WTC11 (cell line): ENCODE data around the gene RPP30. TPM values are rescaled to one million over a fixed set of nuclear protein-coding genes. Genes with fewer than 3 reads are reported as not detected.

Experiments
- ATAC-seq: fragments of 200-7000 bp; cut with Tn5 transposase; 2 replicates; pipeline ENCODE4 v1.10.0; 2021; ENCODE audit warnings: mild to moderate bottlenecking, moderate library complexity
- CTCF ChIA-PET: fragments of 300-600 bp; sonication (Branson Sonifier 250); formaldehyde crosslinking; loops from one replicate; lab custom pipeline; 2021; ENCODE audit warnings: antibody characterized with exemption; lab: Charles Lee
- POLR2A ChIA-PET: fragments of 350-600 bp; sonication (Branson Sonifier 250); formaldehyde crosslinking; loops from one replicate; lab custom pipeline; 2021; ENCODE audit warnings: antibody characterized with exemption; lab: Charles Lee
- DNase-seq: peaks from one replicate; pipeline ENCODE4 v3.0.0; 2021; ENCODE audit warnings: low spot score
- H3K27ac Mint-ChIP-seq: 2 replicates; pipeline ENCODE4 v1.8.0; 2021; ENCODE audit warnings: mixed read lengths
- H3K27me3 Mint-ChIP-seq: 2 replicates; pipeline ENCODE4 v1.8.0; 2021; ENCODE audit warnings: low read depth, mild to moderate bottlenecking, moderate library complexity, mixed read lengths
- H3K36me3 Mint-ChIP-seq: 2 replicates; pipeline ENCODE4 v1.8.0; 2021; ENCODE audit warnings: mixed read lengths
- H3K4me1 Mint-ChIP-seq: 2 replicates; pipeline ENCODE4 v1.8.0; 2022; ENCODE audit warnings: mixed read lengths
- H3K4me3 Mint-ChIP-seq: 2 replicates; pipeline ENCODE4 v1.8.0; 2021; ENCODE audit warnings: mild to moderate bottlenecking, moderate library complexity, mixed read lengths
- H3K9me3 Mint-ChIP-seq: 2 replicates; pipeline ENCODE4 v1.8.0; 2021; ENCODE audit warnings: mixed read lengths
- AR ChIP-seq: fragments of 250-450 bp; sonication (Bioruptor Pico); IDR thresholded peaks from 2 replicates; pipeline ENCODE4 v1.9.0; 2021; ENCODE audit warnings: mild to moderate bottlenecking
- ATF2 ChIP-seq: sonication (generic); formaldehyde crosslinking; IDR thresholded peaks from 2 replicates; pipeline ENCODE4 v1.8.1; 2022; ENCODE audit warnings: low read depth, missing genetic modification reagents, borderline replicate concordance
- CREM ChIP-seq: sonication (generic); formaldehyde crosslinking; IDR thresholded peaks from 2 replicates; pipeline ENCODE4 v1.8.1; 2022; ENCODE audit warnings: mild to moderate bottlenecking, missing genetic modification reagents, moderate library complexity
- ELF4 ChIP-seq: sonication (generic); formaldehyde crosslinking; IDR thresholded peaks from 2 replicates; pipeline ENCODE4 v1.8.1; 2022; ENCODE audit warnings: low read depth, mild to moderate bottlenecking, moderate library complexity, missing genetic modification reagents
- ESRRA ChIP-seq: sonication (generic); formaldehyde crosslinking; IDR thresholded peaks from 2 replicates; pipeline ENCODE4 v1.8.1; 2022; ENCODE audit warnings: mild to moderate bottlenecking, missing genetic modification reagents, borderline replicate concordance
- FOXK1 ChIP-seq: sonication (generic); formaldehyde crosslinking; IDR thresholded peaks from 2 replicates; pipeline ENCODE4 v1.8.0; 2022; ENCODE audit warnings: mild to moderate bottlenecking, moderate library complexity, missing genetic modification reagents
- GTF2I ChIP-seq: fragments of 250-450 bp; sonication (Bioruptor Pico); conservative IDR thresholded peaks from 2 replicates; pipeline ENCODE4 v1.4.0; 2021; ENCODE audit warnings: mild to moderate bottlenecking
- HMGXB4 ChIP-seq: sonication (generic); formaldehyde crosslinking; IDR thresholded peaks from 2 replicates; pipeline ENCODE4 v1.8.1; 2023; ENCODE audit warnings: mild to moderate bottlenecking, moderate library complexity, missing genetic modification reagents
- MLX ChIP-seq: sonication (generic); formaldehyde crosslinking; IDR thresholded peaks from 2 replicates; pipeline ENCODE4 v1.8.1; 2023; ENCODE audit warnings: mild to moderate bottlenecking, missing genetic modification reagents, moderate library complexity
- NFATC4 ChIP-seq: fragments of 250-450 bp; sonication (Bioruptor Pico); IDR thresholded peaks from 2 replicates; pipeline ENCODE4 v1.9.0; 2021; ENCODE audit warnings: mild to moderate bottlenecking
- NFE2L1 ChIP-seq: sonication (generic); formaldehyde crosslinking; IDR thresholded peaks from 2 replicates; pipeline ENCODE4 v1.8.1; 2023; ENCODE audit warnings: missing genetic modification reagents
- NR3C1 ChIP-seq: sonication (generic); formaldehyde crosslinking; conservative IDR thresholded peaks from 2 replicates; pipeline ENCODE4 v1.8.1; 2023; ENCODE audit warnings: low read depth, mild to moderate bottlenecking, missing genetic modification reagents
- OVOL2 ChIP-seq: fragments of 250-450 bp; sonication (Bioruptor Pico); IDR thresholded peaks from 2 replicates; pipeline ENCODE4 v1.9.0; 2021; ENCODE audit warnings: mild to moderate bottlenecking, borderline replicate concordance
- PRRX2 ChIP-seq: fragments of 250-450 bp; sonication (Bioruptor Pico); IDR thresholded peaks from 2 replicates; pipeline ENCODE4 v1.8.0; 2021; ENCODE audit warnings: mild to moderate bottlenecking
- RORB ChIP-seq: fragments of 250-450 bp; sonication (Bioruptor Pico); IDR thresholded peaks from 2 replicates; pipeline ENCODE4 v1.9.0; 2021; ENCODE audit warnings: mild to moderate bottlenecking
- SMAD3 ChIP-seq: sonication (generic); formaldehyde crosslinking; IDR thresholded peaks from 2 replicates; pipeline ENCODE4 v1.8.0; 2022; ENCODE audit warnings: missing genetic modification reagents, mild to moderate bottlenecking, borderline replicate concordance
- SMAD4 ChIP-seq: sonication (generic); formaldehyde crosslinking; IDR thresholded peaks from 2 replicates; pipeline ENCODE4 v1.8.0; 2022; ENCODE audit warnings: mild to moderate bottlenecking, missing genetic modification reagents
- TEAD4 ChIP-seq: sonication (generic); formaldehyde crosslinking; IDR thresholded peaks from 2 replicates; pipeline ENCODE4 v1.8.0; 2022; ENCODE audit warnings: mild to moderate bottlenecking, missing genetic modification reagents
- USF2 ChIP-seq: sonication (generic); formaldehyde crosslinking; IDR thresholded peaks from 2 replicates; pipeline ENCODE4 v1.8.1; 2023; ENCODE audit warnings: mild to moderate bottlenecking, missing genetic modification reagents, moderate library complexity
- ZNF138 ChIP-seq: sonication (generic); formaldehyde crosslinking; conservative IDR thresholded peaks from 2 replicates; pipeline ENCODE4 v1.8.1; 2022; ENCODE audit warnings: mild to moderate bottlenecking, moderate library complexity, missing genetic modification reagents
- ZNF416 ChIP-seq: fragments of 250-450 bp; sonication (Bioruptor Pico); IDR thresholded peaks from 2 replicates; pipeline ENCODE4 v1.9.0; 2021; ENCODE audit warnings: mild to moderate bottlenecking, inconsistent platforms
- ZNF425 ChIP-seq: fragments of 250-450 bp; sonication (Bioruptor Pico); conservative IDR thresholded peaks from 2 replicates; pipeline ENCODE4 v1.9.0; 2021; ENCODE audit warnings: mild to moderate bottlenecking
- total RNA-seq: library from RNA; stranded (reverse); gene quantifications from 3 replicates; pipeline ENCODE4 v1.2.3, GENCODE V29; 2021

Gene RPP30
- total RNA-seq, 1 experiment from 2014 or later = 56.4 TPM

GRCh38 chr10:90855126-90855525 lies 16.6 kb upstream of the RPP30 start (continued):
- no peak for TF ChIP-seq RORB
- TF ChIP-seq FOXK1 (CRISPR knock-in tag) = no peak
- no peak for TF ChIP-seq USF2 (CRISPR knock-in tag)
- no peak for TF ChIP-seq HMGXB4 (CRISPR knock-in tag)
- no peak for TF ChIP-seq ZNF138 (CRISPR knock-in tag)
- TF ChIP-seq CREM (CRISPR knock-in tag) = no peak
- TF ChIP-seq SMAD3 (CRISPR knock-in tag) = no peak
- TF ChIP-seq, all 79 proteins: peak for 0

- CTCF ChIA-PET = interaction anchor here (1.0 to 2.2 kb wide), 6 partner anchors 15 to 111 kb away, joined by 3 to 8 read pairs (median 4); partner anchors contain the start of gene RPP30
- Mint-ChIP-seq H3K36me3 (peaks cover 20% of the 10 kb centered on the region), H3K4me3 (peak overlapping the region; percentile 94), H3K27ac (no peak overlapping the region), H3K4me1 (peaks cover 43% of the 10 kb centered on the region)
- no peak for DNase-seq
- POLR2A ChIA-PET = no interaction called here
- TF ChIP-seq ESRRA (CRISPR knock-in tag) (no peak), OVOL2 (CRISPR knock-in tag) (no peak), PRRX2 (CRISPR knock-in tag) (no peak), GTF2I (CRISPR knock-in tag) (no peak), NFATC4 (CRISPR knock-in tag) (no peak), NR3C1 (CRISPR knock-in tag) (no peak), SMAD4 (no peak), ELF4 (CRISPR knock-in tag) (no peak), MLX (no peak), TEAD4 (CRISPR knock-in tag) (no peak), NFE2L1 (CRISPR knock-in tag) (no peak), ATF2 (CRISPR knock-in tag) (no peak), ZNF425 (CRISPR knock-in tag) (no peak), AR (no peak), ZNF416 (no peak)
- TF ChIP-seq, all 79 proteins: peak for 0
- ATAC-seq = no peak
- H3K9me3 Mint-ChIP-seq = peaks cover 19% of the 10 kb centered on the region
- peaks cover 51% of the 10 kb centered on the region for H3K27me3 Mint-ChIP-seq
Measured at GRCh38 chr10:90856261-90856660, 15.5 kb upstream of the RPP30 start.
